Sciatic nerve (tissue), 2 donors: ENCODE data around the gene ARHGEF19. TPM values are rescaled to one million over a fixed set of nuclear protein-coding genes. Genes with fewer than 3 reads are reported as not detected.
"Not testable (repeated sequence)": the region's sequence is repeated elsewhere in the genome, so short reads cannot be mapped to it uniquely, and the experiment has no call there.

Experiments
- ATAC-seq: fragments of 200-7000 bp; cut with Tn5 transposase; one replicate; pipeline ENCODE4 v1.9.1; 2020; ENCODE audit warnings: mild to moderate bottlenecking, moderate library complexity
- DNase-seq: peaks from one replicate; pipeline ENCODE4 v3.0.0-alpha.2; 2020; ENCODE audit warnings: low spot score
- intact Hi-C: fragments of 100-400 bp; cut with DNase I; formaldehyde crosslinking; loops from one replicate; pipeline ENCODE4 v1.14.2; 2022
- total RNA-seq: library from RNA; stranded (reverse); fragmentation: NEBNext Ultra II Directional; extraction: Animal tissue kit (Norgen Biotek cat#: 25700); gene quantifications from one replicate; pipeline ENCODE4 v1.2.1, GENCODE V29; 2021
- donor health status: DM: no; HTN: no; CAD: no.
- donor health status: DM: no; HTN: no; CAD: no.

ARHGEF19 gene
- total RNA-seq, 1 donor from 2014 or later, result 4.6 TPM

DNA sequence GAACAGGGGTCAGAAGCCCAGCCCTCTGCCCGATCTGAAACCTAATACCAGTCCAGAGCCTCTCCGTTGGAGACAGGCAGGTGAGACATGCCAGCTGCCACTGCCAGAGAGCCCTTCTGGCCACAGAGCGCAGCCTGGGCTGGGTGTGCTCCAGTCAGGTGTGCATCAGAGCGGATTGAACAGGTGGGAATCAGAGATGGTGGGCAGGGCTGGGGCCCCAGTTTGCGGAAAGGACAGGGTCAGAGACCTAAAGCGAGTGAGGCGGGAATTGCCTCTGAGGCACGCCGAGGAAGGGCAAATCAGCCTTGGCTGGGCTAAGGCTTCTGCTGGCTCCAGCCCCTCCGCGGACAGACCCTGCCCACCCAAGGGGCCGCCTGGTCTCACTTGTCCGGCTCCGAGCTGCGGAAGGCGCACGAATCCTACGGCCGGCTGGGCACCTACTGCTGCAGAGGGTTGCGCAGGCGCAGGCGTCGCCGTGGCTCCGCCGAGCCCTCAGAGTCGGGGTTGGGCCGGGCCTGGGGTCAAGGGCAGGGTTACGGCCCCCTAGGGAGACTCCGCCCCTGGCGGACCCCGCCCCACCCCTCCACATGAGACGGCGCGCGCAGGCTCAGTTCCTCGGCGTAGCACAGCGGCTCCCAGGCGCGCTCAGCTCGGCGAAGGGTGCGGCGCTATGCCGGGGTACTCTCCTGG, 14.2 kb upstream of the ARHGEF19 start:
- intact Hi-C loops, result no loop called here
- ATAC-seq (peak; percentile 88), DNase-seq (peak; percentile 76)

DNA sequence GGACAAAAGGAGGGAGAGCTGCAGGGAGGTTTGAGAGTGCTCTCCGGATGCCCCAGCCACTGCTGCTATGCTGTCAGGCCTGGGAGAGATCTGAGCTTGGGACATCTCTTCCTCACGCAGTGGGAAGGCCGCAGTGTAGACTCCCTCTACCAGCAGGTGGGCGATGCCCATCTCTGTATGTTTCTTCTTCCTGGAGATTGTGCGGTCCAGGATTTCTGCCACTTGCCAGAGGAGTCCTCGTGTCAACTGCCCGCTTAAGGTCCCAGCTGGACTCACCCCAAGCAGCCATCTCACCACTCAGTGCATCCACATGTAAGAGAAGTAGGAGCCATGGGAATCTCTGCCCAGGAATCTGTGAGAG, 13.7 kb upstream of the ARHGEF19 start:
- intact Hi-C loops, result no loop called here
- DNase-seq (no peak), ATAC-seq (no peak)

DNA sequence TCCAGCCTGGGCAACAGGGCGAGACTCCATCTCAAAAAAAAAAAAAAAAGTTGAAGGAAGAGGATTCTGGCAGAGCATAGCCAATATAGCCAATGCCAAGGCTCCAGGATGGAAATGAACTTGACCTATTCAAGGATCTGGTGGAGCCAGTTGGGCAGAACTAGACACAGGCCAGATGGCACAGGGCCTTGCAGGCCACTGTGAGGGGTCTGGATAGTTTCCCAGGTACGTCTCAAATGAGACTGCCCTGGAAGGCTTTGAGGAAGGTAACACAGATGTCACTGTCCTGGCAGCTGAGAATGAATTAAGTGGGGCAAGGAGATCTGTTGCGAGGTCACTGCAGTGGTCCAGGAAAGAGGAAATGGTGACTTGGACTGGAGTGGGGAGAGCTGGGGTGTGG, 12.0 kb upstream of the ARHGEF19 start:
- ATAC-seq (no peak), DNase-seq (no peak)
- intact Hi-C loops, result no loop called here

DNA sequence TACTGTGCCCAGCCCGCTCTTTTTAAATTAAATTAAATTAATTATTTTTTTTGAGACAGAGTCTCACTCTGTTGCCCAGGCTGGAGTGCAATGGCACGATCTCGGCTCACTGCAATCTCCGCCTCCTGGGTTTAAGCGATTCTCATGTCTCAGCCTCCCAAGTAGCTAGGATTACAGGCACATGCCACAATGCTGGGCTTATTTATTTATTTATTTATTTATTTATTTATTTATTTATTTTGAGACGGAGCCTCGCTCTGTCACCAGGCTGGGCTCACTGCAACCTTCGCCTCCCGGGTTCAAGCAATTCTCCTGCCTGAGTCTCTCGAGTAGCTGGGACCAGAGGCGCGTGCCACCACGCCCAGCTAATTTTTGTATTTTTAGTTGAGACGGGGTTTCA, 10.3 kb upstream of the ARHGEF19 start:
- ATAC-seq, result not testable (repeated sequence)

DNA sequence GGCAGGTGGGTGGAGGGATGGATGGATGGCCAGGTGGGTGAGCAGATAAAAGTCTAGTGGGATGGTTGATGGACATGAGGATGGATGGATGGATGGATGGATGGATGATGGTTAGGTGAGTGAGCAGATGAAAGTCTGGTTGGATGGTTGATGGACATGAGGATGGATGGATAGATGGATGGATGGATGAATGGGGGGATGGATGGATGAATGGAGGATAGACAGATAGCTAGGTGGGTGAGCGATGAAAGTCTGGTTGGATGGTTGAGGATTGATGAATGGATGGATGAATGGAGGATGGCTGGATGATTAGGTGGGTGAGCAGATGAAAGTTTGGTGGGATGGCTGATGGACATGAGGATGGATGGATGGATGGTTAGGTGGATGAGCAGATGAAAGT, 9.0 kb upstream of the ARHGEF19 start:
- intact Hi-C loops, result no loop called here
- DNase-seq (no peak), ATAC-seq (no peak)

More for the DNA sequence above, 10.3 kb upstream of the ARHGEF19 start:
- DNase-seq, intact Hi-C loops: not testable (repeated sequence)

DNA sequence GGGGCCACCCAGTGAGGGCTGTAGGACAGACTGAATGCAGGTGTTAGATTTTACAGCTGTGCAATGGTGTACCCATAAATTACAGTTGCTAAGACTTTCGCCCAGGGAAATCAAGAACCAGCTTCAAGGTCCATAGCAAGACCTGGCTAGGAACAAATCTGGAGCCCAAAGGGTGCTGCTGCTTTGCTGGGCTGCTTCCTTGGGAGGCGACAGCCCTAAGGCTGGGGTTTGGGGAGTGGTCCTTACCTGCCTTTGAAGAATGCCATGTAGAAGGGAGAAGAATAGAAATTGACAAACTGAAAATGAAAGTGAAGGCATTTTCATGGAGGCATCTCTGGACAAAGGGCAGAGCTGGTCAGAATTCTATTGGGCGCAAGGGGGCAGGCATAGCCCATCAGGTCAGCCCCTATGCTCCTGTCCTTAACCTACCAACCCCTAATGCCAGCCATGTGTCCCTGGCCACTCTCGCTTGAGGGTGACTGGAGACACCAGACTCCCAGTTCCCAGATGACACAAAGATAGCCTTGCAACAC, 7.6 kb upstream of the ARHGEF19 start:
- DNase-seq (no peak), ATAC-seq (no peak)
- intact Hi-C loops, result no loop called here

DNA sequence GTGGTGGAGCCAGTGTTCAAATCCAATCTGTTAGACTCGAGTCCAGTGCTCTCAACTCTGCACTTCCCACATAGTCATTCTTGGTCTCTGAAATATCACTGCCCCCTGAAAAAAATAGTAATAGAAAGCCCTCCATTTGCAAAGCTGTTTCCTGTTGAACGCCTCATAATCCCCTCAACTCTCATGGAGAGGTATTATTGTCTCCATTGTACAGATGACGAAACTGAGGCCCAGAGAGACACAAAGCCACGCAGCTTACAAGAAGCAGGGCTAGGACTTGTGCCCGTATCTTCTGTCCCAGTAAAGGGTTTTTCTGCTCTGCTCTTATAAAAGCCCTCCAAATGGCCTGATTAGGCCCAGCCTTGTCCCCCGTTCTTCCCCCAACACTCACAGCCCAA, 6.2 kb upstream of the ARHGEF19 start:
- ATAC-seq (no peak), DNase-seq (no peak)
- intact Hi-C loops, result no loop called here

DNA sequence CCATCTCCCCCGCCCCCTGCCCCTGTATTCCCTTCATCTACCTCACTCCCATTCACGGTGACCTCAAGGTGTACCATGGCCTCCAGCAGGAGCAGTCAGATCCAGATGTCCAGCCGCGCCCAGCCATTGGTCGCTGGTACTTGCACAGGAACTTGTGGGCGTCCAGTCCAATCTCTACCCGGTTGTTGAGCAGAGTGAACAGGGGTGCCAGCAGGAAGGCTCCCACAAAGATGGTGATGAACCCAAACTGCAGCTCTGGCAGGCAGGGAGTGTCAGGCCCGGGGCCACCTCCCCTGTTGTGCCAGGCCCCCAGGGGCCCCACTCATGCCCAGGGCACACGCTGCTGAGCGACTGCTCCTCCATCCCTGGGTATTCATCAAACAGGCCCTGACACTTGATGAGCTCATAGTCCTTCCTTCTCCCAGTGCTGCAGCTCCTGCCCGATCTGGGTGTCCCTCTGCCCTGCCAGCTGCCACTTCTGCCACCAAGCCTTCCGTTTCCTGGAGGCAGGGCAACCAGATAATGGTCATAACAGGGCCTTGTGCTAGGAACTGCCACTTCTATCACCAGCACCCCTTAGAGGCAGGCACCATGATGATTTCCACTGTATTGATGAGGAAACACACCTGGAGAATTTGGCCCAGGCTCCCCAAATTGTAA, 5.7 kb upstream of the ARHGEF19 start:
- DNase-seq, result no peak
- intact Hi-C loops, result no loop called here
- ATAC-seq, result no peak

DNA sequence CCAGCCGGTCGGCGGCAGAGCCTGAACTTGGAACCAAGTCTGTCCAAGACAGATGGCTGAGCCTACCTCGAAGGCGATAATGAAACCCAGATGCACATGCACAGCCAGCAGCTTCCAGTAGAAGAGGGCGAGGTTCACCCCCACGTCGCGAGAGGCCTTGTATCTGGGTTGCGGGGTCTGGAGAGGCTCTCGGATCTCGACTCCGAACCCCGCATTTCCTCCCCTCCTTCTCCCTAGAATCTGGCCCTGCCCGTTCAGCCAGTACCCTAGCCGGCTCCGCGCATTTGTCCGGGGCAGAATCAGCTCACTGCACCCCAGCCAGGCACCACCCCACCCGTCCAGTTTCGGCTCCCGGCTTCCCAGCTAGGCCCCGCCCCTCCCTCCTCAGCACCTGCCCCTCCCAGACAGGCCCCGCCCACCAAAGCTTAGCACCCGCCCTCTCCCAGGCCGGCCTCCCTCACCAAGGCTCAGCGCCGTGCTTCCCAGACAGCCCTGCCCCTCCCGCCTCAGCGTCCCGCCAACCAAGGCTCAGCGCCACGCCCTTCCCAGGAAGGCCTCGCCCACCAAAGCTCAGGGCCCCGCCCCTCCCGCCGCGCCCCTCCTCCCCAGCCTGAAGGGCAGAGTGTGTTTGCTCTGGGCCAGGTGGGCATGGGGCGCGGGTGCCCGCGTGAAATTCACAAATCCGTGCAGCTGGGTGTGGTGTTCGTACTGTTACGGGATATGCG, 4.8 kb upstream of the ARHGEF19 start:
- intact Hi-C loops, result no loop called here
- DNase-seq (peak; percentile 99), ATAC-seq (peak; percentile 98)

DNA sequence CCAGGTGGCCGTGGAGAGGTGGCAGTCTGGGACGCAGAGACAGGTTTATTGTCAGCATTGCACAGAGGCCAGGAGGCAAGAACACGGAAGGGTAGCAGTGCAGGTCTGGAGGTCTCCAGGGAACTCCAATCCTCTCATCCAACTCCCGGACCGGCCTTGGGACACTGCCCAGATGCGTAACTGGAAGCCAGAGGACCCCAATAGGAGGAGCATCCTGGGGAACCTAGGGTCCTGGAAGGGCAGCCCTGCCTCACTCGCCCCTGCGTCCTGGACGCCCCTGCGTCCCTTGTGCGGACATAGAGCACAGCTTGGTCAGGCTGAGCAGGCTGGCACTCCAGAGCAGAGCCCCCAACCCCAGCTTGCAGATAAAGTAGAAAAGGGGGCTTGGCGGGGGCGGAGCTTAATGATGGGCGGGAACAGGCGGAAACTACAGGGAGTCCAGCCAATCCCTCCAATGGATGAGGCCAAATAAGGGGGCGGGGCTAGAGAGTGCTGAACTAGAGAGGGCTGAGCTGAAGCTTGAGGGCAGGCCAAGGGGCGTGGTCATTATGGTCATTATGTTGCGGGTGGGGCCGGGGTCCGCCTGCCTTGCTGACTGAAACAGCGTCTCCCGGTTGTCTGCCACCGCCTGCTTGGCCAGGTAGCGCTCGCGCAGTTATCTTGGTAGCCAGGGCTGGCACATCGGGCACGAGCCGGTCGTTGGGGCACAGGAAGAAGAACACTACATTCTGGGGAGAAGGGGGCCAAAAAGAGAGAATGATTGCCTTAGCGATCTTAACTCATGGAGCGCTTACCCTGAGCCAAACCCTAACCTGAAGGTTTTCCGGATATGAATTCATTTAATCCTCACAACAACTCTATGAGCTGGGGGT, 3.7 kb upstream of the ARHGEF19 start:
- DNase-seq (peak; percentile 92), ATAC-seq (peak; percentile 65)
- intact Hi-C loops, result no loop called here

DNA sequence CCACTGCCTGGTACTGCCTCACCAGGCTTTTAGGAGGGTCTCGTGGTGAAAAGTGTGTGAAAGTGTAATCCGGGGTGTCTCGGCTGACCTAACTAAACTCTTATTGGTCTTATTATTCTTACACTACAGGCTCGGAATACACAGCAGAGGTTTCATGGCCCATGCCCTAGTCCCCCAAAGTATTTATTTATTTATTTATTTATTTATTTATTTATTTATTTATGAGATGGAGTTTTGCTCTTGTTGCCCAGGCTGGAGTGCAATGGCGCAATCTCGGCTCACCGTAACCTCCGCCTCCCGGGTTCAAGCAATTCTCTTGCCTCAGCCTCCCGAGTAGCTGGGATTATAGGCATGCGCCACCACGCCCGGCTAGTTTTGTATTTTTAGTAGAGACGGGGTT, 2.8 kb upstream of the ARHGEF19 start:
- intact Hi-C loops, DNase-seq, ATAC-seq: not testable (repeated sequence)

DNA sequence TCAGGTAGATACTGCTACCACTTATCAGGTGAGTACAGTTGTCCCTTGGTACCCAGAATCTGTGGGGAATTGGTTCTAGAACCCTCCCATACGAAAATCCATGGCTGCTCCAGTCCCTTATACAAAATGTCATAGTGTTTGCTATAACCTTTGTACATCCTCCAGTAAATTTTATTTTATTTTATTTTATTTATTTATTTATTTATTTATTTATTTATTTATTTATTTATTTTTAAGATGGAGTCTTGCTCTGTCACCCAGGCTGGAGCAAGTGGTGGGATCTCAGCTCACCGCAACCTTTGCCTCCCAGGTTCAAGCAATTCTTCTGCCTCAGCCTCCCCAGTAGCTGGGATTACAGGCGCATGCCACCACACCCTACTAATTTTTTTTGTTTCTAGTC, 1.1 kb upstream of the ARHGEF19 start:
- ATAC-seq, DNase-seq, intact Hi-C loops: not testable (repeated sequence)

DNA sequence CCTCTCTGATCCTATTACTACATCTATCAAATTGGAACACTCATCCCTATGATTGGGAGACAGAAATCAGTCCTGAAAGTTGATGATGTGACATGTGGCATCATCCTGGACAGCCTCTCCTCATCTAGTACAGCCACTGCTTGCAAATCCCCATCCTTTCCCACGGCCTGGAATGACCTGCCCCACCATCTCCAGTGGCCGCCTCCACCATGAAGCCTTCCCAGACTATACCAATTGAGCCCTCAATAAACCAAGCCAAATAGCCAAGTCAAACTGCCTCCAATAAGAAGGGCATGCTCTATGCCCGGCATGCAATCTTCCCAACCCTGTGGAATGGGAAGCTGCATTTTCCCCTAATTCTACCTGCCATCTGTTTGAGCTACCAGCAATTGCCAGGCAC, 561 bp upstream of the ARHGEF19 start:
- ATAC-seq (no peak), DNase-seq (no peak)
- intact Hi-C loops, result no loop called here

DNA sequence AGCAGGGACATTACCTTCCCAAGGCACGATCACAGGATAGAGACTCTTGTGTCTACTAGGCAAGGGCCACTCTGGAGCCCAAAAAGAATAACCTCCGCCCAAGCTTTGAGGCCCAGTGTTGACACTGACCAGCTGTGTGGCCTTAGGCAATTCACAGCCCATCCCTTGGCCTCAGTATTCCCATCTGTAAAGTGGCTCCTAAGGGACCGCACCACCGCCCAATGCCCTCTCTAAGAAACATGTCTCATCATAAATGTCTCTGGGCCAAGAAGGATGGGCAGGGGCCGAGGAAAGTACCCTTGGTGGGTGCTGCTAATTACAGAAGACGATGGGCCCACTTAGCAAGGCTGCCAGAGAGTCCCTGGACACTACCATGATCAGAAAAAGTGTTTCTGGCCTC, 628 bp downstream of the ARHGEF19 start:
- DNase-seq, result no peak
- ATAC-seq, result no peak
- intact Hi-C loops, result no loop called here

DNA sequence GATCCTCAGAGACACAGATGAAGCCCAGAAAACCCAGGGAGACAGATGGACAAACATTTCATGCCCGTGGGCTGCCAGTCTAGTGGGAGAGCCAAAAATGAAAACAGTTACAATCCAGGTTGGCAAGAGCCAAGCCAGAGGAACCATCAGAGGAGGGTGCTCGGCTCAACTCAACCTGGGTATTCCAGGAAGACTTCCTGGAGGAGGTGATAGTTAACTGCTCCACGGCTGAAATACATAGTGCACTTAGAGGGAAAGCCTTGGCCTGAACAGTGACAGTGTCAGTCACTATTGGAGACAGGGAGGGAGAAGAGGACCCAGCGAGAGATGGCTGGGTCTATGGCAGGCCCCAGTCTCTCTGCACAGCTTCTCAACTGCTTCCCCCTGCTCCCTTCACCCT, 1.9 kb downstream of the ARHGEF19 start:
- intact Hi-C loops, result no loop called here
- DNase-seq (no peak), ATAC-seq (no peak)

DNA sequence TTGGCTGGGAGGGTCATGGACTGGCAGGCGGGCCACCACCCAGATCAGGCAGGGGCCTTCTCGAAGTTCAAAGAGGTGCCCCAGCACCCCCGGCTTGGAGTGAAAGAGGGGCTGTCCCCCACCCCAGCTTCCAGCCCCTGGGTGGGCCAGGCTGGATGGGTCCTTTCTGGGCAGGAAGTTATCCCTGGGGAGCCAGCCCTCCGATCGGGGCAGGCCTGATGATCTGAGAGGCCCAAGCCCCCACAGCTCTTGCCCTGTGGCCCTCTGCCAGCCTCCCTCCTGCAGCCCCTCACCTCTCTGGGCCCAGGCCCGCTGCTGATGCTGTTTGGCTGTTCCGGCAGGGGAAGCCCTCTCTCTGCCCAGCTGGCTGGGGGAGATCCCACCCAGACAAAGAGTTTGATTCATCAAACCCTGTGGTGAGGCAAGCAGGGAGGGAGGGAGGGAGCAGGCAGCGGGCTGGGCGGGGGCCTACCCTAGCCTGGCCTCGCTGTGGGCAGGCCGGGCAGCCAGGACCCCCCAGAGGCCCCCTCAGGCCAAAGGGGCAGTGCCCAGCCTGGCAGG, 2.5 kb downstream of the ARHGEF19 start:
- intact Hi-C loops, result no loop called here

DNA sequence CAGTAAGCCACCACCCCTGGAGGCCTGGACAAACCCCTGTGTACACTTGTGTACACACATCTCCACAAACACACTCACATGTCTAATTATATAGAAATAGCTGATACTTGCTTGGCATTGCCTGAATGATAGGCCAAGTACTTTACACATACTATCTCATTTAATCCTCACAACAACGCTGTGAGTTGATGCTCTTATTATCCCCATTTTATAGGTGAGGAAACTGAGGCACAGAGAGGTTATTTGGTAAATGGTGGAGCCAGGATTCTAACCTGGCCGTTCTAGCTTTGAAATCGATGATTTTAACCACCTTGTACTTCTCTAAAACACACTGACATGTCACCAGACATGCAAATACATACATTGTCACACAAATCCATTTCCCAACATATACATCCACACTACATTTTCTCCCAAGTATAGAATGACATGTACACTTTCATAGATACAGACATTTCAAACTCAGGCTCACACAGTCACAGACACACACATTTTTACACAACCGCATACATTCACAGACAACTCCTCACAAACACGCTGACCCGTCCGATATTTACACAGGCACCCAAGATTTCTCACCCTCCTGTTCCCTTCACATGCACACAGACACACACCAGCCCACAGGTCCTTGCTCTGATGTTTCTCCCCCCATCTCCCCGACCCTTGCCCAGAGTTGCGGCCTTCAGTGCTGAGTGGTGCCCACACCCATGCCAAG, 3.2 kb downstream of the ARHGEF19 start:
- DNase-seq (no peak), ATAC-seq (no peak)
- intact Hi-C loops, result no loop called here

More for the DNA sequence above, 2.5 kb downstream of the ARHGEF19 start:
- no peak for DNase-seq
- no peak for ATAC-seq
